ENCODE results near the gene MYEOV. TPM values are rescaled to one million over a fixed set of nuclear protein-coding genes. Genes with fewer than 3 reads are reported as not detected.

The MYEOV gene
- total and polyA plus RNA-seq, 2 of the 8 experiments (the other 6 are each of a cell fraction or from before 2014, with no cell fraction given) = 0.44 to 0.67 TPM

DNA sequence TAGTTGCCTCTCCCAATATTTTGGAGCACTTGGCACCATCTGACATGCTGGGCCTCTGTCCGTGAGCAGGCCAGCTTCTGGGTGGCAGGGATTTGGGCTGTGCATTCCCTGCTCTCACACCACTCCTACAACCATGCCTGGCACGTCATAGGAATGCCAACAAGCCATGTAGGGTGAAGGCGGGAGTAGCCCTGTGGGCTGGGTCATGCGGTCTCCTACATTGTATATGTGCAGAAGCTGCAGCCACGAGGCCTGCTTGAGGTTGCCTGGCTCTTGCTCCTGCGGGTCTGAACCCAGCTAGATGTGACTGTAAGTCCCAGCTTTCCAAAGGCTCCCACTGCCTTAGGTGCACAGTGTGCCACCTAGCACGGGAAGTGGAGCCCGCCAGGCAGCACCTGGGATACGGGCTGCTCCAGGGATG, 14.5 kb downstream of the MYEOV start:
- no peak overlapping the region for H3K4me2 ChIP-seq (ENCODE audit: insufficient read depth in 1 of 2, low read depth in 2 of 2, low read length in 2 of 2)
- ChIA-PET POLR2A (ENCODE audit: partially characterized antibody) (no interaction called here), CTCF (ENCODE audit: partially characterized antibody) (interaction anchor here (0.6 to 3.0 kb wide), 6 partner anchors 13 to 214 kb away, joined by 3 to 13 read pairs (median 4); partner anchors contain the start of gene MYEOV)
- no peak overlapping the region for H3K4me3 ChIP-seq (ENCODE audit: extremely low read depth in 1 of 4, insufficient read depth in 2 of 4, low read depth in 3 of 4, low read length in 4 of 4)
- H4K91ac ChIP-seq (replicated peaks; ENCODE audit: insufficient read length, low read length) = no peak overlapping the region
- H4K8ac ChIP-seq (ENCODE audit: extremely low read depth, insufficient read depth, low read length) = no peak overlapping the region
- H4K5ac ChIP-seq (ENCODE audit: insufficient read length, low read depth, low read length) = no peak overlapping the region
- H3K9me3 ChIP-seq (ENCODE audit: insufficient read depth in 2 of 2, low read depth in 1 of 2, low read length in 1 of 2) = no peaks in the 10 kb centered on the region
- H2AK5ac ChIP-seq (ENCODE audit: low read depth, low read length) = no peak overlapping the region
- no peaks in the 10 kb centered on the region for H3K36me3 ChIP-seq (ENCODE audit: control insufficient read depth in 2 of 4, insufficient read depth in 4 of 4, low read length in 3 of 4)
- H3K27ac ChIP-seq (ENCODE audit: low read depth, low read length) = no peak overlapping the region
- DNase-seq (ENCODE audit: low read depth in 1 of 2, low spot score in 2 of 2) (no peak), FAIRE-seq (no peak)
- H3K23ac ChIP-seq (ENCODE audit: insufficient read length) = no peak overlapping the region
- H3K27me3 ChIP-seq (replicated peaks in 1 of 4; ENCODE audit: control insufficient read depth in 3 of 4, extremely low read depth in 1 of 4, insufficient read depth in 3 of 4, low read length in 3 of 4) = no peaks in the 10 kb centered on the region
- H2BK15ac ChIP-seq (ENCODE audit: low read length) = no peak overlapping the region
- H3K56ac ChIP-seq (replicated peaks; ENCODE audit: insufficient read length, low read depth, low read length) = no peak overlapping the region
- 94% methylated on average over 9 of the region's 9 CpGs; no CpG with 5 or more reads in 1 of the 2 experiments for WGBS, 2 experiments (ENCODE audit: extremely low coverage in 1 of 2, insufficient coverage in 1 of 2, insufficient read length in 1 of 2, insufficient replicate concordance in 2 of 2, low coverage in 1 of 2, low lambda C conversion rate in 2 of 2, missing lambda C conversion rate in 1 of 2)
- peaks cover under 1% of the 10 kb centered on the region; the same call in 1 of the 2 replicates for H3K23me2 ChIP-seq (ENCODE audit: low read depth, low read length)
- H2BK120ac ChIP-seq (replicated peaks; ENCODE audit: low read depth, low read length) = no peak overlapping the region
- no peak overlapping the region for H3K9ac ChIP-seq (replicated peaks in 1 of 4; ENCODE audit: extremely low read depth in 1 of 4, low read depth in 3 of 4, low read length in 3 of 4)
- H4K20me1 ChIP-seq (replicated peaks in 1 of 2; ENCODE audit: control insufficient read depth in 1 of 2, insufficient read depth in 2 of 2, low read length in 2 of 2) = no peaks in the 10 kb centered on the region
- H2BK5ac ChIP-seq (ENCODE audit: low read depth, low read length) = no peak overlapping the region
- H3K79me2 ChIP-seq (ENCODE audit: control insufficient read depth in 1 of 2, insufficient read depth in 2 of 2, low read length in 2 of 2) = no peaks in the 10 kb centered on the region
- no peak overlapping the region for H2BK12ac ChIP-seq (ENCODE audit: low read depth, low read length)
- H3K4me1 ChIP-seq (replicated peaks in 1 of 4; ENCODE audit: control insufficient read depth in 3 of 4, insufficient read depth in 4 of 4, low read length in 3 of 4) = peaks cover 0 to 3% (median 1%) of the 10 kb centered on the region in 4 experiments; a peak in 1 of 7 replicates
- no peak overlapping the region for H3K4ac ChIP-seq (replicated peaks; ENCODE audit: insufficient read length, low read depth, low read length)
- no peak overlapping the region for H3K14ac ChIP-seq (ENCODE audit: insufficient read length)
- H3K18ac ChIP-seq (ENCODE audit: extremely low read depth, low read length) = no peak overlapping the region
- H2AFZ ChIP-seq (ENCODE audit: low read length) = no peak overlapping the region
- H2BK20ac ChIP-seq (ENCODE audit: low read length) = no peak overlapping the region
- no peaks in the 10 kb centered on the region for H3K79me1 ChIP-seq (ENCODE audit: low read depth, low read length)
- TF ChIP-seq JUN (IDR thresholded peaks at IDR 0.05; ENCODE audit: low read depth, low read length) = no peak
- no peak for TF ChIP-seq HDAC6 (IDR thresholded peaks at IDR 0.05; ENCODE audit: low read depth, low read length)
- TF ChIP-seq EZH2 (IDR thresholded peaks at IDR 0.05; ENCODE audit: low read depth, low read length, severe bottlenecking) = no peak

All from H1 (cell line).